ENCODE measurements around the gene FAM120A.

GRCh38 chr9:93436218-93436617, 15.3 kb upstream of the FAM120A start:
- TF ChIP-seq, protein P1, sequence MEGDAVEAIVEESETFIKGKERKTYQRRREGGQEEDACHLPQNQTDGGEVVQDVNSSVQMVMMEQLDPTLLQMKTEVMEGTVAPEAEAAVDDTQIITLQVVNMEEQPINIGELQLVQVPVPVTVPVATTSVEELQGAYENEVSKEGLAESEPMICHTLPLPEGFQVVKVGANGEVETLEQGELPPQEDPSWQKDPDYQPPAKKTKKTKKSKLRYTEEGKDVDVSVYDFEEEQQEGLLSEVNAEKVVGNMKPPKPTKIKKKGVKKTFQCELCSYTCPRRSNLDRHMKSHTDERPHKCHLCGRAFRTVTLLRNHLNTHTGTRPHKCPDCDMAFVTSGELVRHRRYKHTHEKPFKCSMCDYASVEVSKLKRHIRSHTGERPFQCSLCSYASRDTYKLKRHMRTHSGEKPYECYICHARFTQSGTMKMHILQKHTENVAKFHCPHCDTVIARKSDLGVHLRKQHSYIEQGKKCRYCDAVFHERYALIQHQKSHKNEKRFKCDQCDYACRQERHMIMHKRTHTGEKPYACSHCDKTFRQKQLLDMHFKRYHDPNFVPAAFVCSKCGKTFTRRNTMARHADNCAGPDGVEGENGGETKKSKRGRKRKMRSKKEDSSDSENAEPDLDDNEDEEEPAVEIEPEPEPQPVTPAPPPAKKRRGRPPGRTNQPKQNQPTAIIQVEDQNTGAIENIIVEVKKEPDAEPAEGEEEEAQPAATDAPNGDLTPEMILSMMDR (IDR thresholded peaks at IDR 0.05), result no peak
- no peak for TF ChIP-seq EP300 (IDR thresholded peaks at IDR 0.05)
- no peak for TF ChIP-seq POLR2AphosphoS5 (IDR thresholded peaks at IDR 0.05)
- TF ChIP-seq POLR2A (IDR thresholded peaks at IDR 0.05), result no peak

All from upper lobe of left lung (tissue), 4 donors.